ENCODE data around the gene PRSS58. TPM values are rescaled to one million over a fixed set of nuclear protein-coding genes. Genes with fewer than 3 reads are reported as not detected.

Gene PRSS58
- total RNA-seq, 3 donors from 2014 or later: not detected

DNA sequence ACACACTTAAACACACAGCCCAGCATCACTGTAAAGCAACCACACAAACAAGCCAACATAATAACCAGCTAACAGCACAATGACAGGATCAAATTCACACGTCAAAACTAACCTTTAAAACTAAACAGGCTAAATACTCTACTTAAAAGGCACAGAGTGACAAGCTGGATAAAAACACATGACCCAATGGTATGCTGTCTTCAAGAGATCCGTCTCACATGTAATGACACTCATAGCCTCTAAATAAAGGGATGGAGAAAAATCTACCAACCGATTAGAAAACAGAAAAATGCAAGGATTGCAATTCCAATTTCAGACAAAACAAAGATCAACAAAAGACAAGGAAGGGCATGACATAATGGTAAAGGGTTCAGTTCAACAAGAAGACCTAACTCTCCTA, 17.2 kb upstream of the PRSS58 start:
- H3K4me3 ChIP-seq: no peak overlapping the region
- TF ChIP-seq, protein P1, sequence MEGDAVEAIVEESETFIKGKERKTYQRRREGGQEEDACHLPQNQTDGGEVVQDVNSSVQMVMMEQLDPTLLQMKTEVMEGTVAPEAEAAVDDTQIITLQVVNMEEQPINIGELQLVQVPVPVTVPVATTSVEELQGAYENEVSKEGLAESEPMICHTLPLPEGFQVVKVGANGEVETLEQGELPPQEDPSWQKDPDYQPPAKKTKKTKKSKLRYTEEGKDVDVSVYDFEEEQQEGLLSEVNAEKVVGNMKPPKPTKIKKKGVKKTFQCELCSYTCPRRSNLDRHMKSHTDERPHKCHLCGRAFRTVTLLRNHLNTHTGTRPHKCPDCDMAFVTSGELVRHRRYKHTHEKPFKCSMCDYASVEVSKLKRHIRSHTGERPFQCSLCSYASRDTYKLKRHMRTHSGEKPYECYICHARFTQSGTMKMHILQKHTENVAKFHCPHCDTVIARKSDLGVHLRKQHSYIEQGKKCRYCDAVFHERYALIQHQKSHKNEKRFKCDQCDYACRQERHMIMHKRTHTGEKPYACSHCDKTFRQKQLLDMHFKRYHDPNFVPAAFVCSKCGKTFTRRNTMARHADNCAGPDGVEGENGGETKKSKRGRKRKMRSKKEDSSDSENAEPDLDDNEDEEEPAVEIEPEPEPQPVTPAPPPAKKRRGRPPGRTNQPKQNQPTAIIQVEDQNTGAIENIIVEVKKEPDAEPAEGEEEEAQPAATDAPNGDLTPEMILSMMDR (IDR thresholded peaks at IDR 0.05): no peak
- intact Hi-C loops (cut with DNase I, micrococcal nuclease): no loop called here
- no peaks in the 10 kb centered on the region for H3K4me1 ChIP-seq (ENCODE audit: low read depth)
- DNase-seq: no peak
- ATAC-seq: no peak
- H3K9me3 ChIP-seq: peaks cover 4% of the 10 kb centered on the region
- no peaks in the 10 kb centered on the region for H3K36me3 ChIP-seq (ENCODE audit: low read depth)

DNA sequence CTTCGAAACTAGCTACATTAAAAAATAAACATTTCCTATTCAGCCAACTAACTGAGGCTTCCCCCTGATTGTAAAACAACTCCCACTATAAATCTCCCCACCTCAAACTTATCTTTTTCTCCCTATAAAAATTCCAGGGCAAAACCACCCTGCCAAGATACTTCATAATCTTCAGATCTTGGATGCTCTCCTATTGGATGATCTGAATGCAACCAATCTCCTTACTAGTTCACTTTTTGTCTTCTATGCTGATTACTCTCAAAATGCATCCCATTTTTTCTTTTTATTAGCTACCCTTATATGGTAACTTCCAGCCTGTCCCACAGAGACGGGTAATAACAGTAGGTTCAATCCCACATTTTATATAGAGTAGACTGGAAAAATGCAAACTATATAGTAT, 15.0 kb upstream of the PRSS58 start:
- Histone ChIP-seq H3K4me3 (no peak overlapping the region), H3K36me3 (ENCODE audit: low read depth) (no peaks in the 10 kb centered on the region), H3K4me1 (ENCODE audit: low read depth) (no peaks in the 10 kb centered on the region), H3K9me3 (peaks cover 4% of the 10 kb centered on the region)
- ATAC-seq: no peak
- TF ChIP-seq, protein P1 (IDR thresholded peaks at IDR 0.05): no peak
- DNase-seq: no peak
- intact Hi-C loops (cut with DNase I, micrococcal nuclease): no loop called here

DNA sequence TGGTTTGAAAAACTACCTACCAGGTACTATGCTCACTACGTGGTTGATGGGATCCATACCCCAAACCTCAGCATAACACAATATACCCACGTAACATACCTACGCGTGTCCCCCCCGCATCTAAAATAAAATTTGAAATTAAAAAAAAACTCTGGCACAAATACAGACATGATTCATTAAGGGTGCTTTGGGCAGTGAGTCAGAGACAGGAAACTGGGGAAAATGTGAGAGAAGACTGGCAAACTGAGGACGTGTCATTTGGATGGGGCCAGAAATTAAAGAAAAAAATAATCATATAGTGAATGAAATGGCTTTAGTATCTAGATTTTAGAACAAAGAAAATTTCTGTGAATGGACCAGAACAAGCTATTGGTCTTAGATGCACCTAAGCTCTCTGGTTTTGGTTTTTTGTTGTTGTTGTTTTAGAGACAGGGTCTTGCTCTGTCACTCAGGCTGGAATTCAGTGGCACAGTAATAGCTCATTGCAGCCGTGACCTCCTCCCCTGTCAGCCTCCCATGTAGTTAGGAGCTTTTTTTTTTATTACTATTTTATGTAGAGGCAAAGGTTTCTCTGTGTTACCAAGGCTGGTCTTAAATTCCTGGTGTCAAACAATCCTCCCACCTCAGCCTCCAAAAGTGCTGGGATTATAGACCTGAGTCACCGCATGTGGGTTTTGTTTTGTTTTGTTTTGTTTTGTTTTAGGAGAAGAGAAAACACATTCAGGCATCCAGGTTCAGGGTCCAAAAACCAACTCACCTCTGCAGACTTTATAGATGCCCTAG, 5.9 kb upstream of the PRSS58 start:
- TF ChIP-seq, protein P1 (IDR thresholded peaks at IDR 0.05): no peak
- no peaks in the 10 kb centered on the region for H3K36me3 ChIP-seq (ENCODE audit: low read depth)
- intact Hi-C loops (cut with DNase I, micrococcal nuclease): no loop called here
- ATAC-seq (no peak), DNase-seq (no peak)
- H3K4me1 ChIP-seq (ENCODE audit: low read depth): no peaks in the 10 kb centered on the region
- H3K4me3 ChIP-seq: no peak overlapping the region
- no peaks in the 10 kb centered on the region for H3K9me3 ChIP-seq

DNA sequence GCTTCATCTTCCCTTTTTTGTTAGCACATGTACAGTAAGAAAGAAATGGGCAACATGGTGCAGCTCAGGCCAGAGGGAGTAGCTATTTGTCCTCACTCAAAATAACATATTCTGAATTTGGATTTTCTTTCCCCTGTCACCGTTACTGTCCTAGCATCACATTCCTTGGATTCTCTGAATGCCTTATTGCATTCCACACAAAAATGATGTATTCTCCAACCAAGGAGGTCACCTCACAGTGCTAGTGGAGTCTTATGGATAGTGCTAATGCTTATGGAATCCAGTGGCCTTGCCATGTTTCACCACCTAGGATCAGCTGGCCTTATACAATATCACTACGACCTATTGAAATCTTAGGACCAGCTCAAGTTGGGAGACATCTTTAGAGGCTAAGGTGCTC, 7.2 kb downstream of the PRSS58 start:
- no peaks in the 10 kb centered on the region for H3K4me1 ChIP-seq (ENCODE audit: low read depth)
- intact Hi-C loops (cut with DNase I, micrococcal nuclease): no loop called here
- TF ChIP-seq, protein P1 (IDR thresholded peaks at IDR 0.05): no peak
- ATAC-seq: no peak
- no peaks in the 10 kb centered on the region for H3K36me3 ChIP-seq (ENCODE audit: low read depth)
- no peaks in the 10 kb centered on the region for H3K9me3 ChIP-seq
- H3K4me3 ChIP-seq: no peak overlapping the region
- no peak for DNase-seq

DNA sequence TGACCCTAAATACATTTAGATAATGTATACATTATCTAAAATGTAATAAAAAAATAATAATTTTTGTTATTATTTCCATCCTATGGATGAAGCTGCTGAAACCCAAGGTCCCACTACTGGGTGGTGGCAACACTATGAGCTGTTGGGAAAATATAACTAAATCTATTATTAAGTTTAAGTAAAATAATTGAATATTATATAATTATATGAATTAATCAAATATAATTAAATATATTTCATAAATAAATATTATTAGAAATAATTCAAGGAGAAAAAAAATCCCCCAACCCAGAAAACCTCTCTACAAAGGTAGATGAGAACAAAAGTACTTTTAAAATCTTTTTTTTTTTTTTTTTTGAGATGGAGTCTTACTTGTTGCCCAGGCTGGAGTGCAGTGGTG, 7.9 kb downstream of the PRSS58 start:
- intact Hi-C loops (cut with DNase I, micrococcal nuclease): no loop called here
- H3K9me3 ChIP-seq: no peaks in the 10 kb centered on the region
- H3K4me1 ChIP-seq (ENCODE audit: low read depth): no peaks in the 10 kb centered on the region
- H3K4me3 ChIP-seq: no peak overlapping the region
- TF ChIP-seq, protein P1 (IDR thresholded peaks at IDR 0.05): no peak
- H3K36me3 ChIP-seq (ENCODE audit: low read depth): no peaks in the 10 kb centered on the region
- ATAC-seq (no peak), DNase-seq (no peak)
